NT2/D1 (cell line): ENCODE results near the gene APCDD1.

Source experiments
- DNase-seq: peaks from one replicate; pipeline ENCODE4 v3.0.0-alpha.2; 2011; ENCODE audit warnings: low read depth, low spot score
- H3K27me3 ChIP-seq: 2 replicates; pipeline ENCODE4 v1.6.0; 2011; ENCODE audit warnings: mild to moderate bottlenecking; ENCODE audit not compliant: insufficient read length, insufficient read depth
- H3K36me3 ChIP-seq: 2 replicates; pipeline ENCODE4 v1.6.1; 2011; ENCODE audit warnings: mild to moderate bottlenecking, low read length, mixed read lengths; ENCODE audit not compliant: insufficient read depth, insufficient read length
- H3K4me1 ChIP-seq: 2 replicates; pipeline ENCODE4 v1.5.1; 2011; ENCODE audit not compliant: insufficient read depth, insufficient read length
- H3K4me3 ChIP-seq: 2 replicates; pipeline ENCODE4 v1.5.1; 2011; ENCODE audit warnings: low read depth; ENCODE audit not compliant: insufficient read length
- H3K9ac ChIP-seq: 2 replicates; pipeline ENCODE4 v1.6.0; 2011; ENCODE audit warnings: low read depth; ENCODE audit not compliant: insufficient read length
- H3K9me3 ChIP-seq: 2 replicates; pipeline ENCODE4 v1.5.1; 2011; ENCODE audit warnings: mild to moderate bottlenecking, low read length; ENCODE audit not compliant: insufficient read depth
- SUZ12 ChIP-seq: IDR thresholded peaks from 2 replicates; pipeline ENCODE4 v1.6.1; 2011; ENCODE audit not compliant: insufficient read length, insufficient read depth; ENCODE audit errors: extremely low read depth
- YY1 ChIP-seq: IDR thresholded peaks from 2 replicates; pipeline ENCODE4 v1.6.1; 2011; ENCODE audit not compliant: insufficient read length, insufficient read depth
- ZNF274 ChIP-seq: IDR thresholded peaks from 2 replicates; pipeline ENCODE4 v1.6.1; 2011; ENCODE audit warnings: mild to moderate bottlenecking, low read depth, low read length

APCDD1 gene

DNA sequence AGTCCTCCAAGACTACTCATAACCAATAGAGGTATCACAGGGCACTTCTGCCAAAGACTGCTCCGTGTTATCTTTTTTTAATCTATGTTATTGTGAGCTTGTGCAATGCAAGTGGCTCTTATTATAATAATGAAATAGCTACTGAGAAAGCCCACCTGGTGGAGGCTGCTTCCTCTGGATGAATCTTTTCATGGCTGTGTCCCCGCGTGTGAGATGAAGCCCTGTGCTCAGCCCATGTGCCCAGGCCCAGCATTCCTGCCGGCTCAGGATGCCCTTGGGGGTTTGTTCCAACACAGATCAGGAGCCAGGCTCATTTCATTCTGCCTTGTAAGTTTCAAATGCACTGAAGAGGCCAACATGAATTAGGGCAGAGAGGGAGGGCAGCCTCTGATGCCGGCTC is 18.7 kb downstream of the APCDD1 start:
- no peak overlapping the region for H3K4me3 ChIP-seq
- TF ChIP-seq ZNF274 (no peak), SUZ12 (no peak), YY1 (no peak)
- no peak for DNase-seq
- H3K9ac ChIP-seq, result no peak overlapping the region
- H3K36me3 ChIP-seq, result peaks cover 7% of the 10 kb centered on the region
- no peaks in the 10 kb centered on the region; the same call in 1 of the 2 replicates for H3K9me3 ChIP-seq
- peaks cover 7% of the 10 kb centered on the region for H3K4me1 ChIP-seq
- no peaks in the 10 kb centered on the region for H3K27me3 ChIP-seq

DNA sequence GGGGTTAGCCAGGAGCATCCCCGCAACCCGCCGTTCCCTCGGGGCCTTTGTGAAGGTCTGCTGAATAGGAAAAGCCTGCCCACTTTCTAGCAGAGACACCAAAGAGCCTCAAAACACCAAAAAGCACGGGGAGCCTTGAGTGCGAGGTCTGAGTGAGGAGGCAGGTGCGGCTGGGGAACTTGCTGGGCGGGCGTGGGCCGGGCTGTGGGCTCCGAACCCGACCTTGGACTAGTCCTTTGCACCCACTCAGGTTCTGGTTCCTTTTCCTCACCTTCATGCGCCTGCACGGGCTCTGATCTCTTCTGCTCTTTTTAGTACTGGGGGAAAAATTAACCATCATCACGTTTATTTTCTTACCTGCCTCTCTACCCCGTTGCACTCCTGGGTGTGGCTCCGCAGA is 19.9 kb downstream of the APCDD1 start:
- Histone ChIP-seq H3K36me3 (peaks cover 9% of the 10 kb centered on the region), H3K9ac (no peak overlapping the region), H3K9me3 (no peaks in the 10 kb centered on the region; the same call in 1 of the 2 replicates), H3K27me3 (no peaks in the 10 kb centered on the region), H3K4me3 (no peak overlapping the region), H3K4me1 (peaks cover 9% of the 10 kb centered on the region)
- TF ChIP-seq SUZ12 (no peak), YY1 (no peak), ZNF274 (no peak)
- no peak for DNase-seq

- H3K9ac ChIP-seq, result no peak overlapping the region
- DNase-seq, result no peak
- H3K4me1 ChIP-seq, result peaks cover 9% of the 10 kb centered on the region
- TF ChIP-seq ZNF274, result no peak
- TF ChIP-seq YY1, result no peak
- no peak for TF ChIP-seq SUZ12
- no peak overlapping the region for H3K4me3 ChIP-seq
- H3K27me3 ChIP-seq, result no peaks in the 10 kb centered on the region
- H3K36me3 ChIP-seq, result peaks cover 13% of the 10 kb centered on the region
- H3K9me3 ChIP-seq, result no peaks in the 10 kb centered on the region; the same call in 1 of the 2 replicates
These were observed 20.8 kb downstream of the APCDD1 start for GRCh38 chr18:10475276-10475653.

- Histone ChIP-seq H3K4me1 (peaks cover 9% of the 10 kb centered on the region), H3K27me3 (no peaks in the 10 kb centered on the region), H3K36me3 (peaks cover 13% of the 10 kb centered on the region), H3K4me3 (no peak overlapping the region), H3K9ac (no peak overlapping the region), H3K9me3 (no peaks in the 10 kb centered on the region; the same call in 1 of the 2 replicates)
- no peak for DNase-seq
- TF ChIP-seq SUZ12, result no peak
- TF ChIP-seq YY1, result no peak
- TF ChIP-seq ZNF274, result no peak
These were observed 21.3 kb downstream of the APCDD1 start for GRCh38 chr18:10475654-10476291.

DNA sequence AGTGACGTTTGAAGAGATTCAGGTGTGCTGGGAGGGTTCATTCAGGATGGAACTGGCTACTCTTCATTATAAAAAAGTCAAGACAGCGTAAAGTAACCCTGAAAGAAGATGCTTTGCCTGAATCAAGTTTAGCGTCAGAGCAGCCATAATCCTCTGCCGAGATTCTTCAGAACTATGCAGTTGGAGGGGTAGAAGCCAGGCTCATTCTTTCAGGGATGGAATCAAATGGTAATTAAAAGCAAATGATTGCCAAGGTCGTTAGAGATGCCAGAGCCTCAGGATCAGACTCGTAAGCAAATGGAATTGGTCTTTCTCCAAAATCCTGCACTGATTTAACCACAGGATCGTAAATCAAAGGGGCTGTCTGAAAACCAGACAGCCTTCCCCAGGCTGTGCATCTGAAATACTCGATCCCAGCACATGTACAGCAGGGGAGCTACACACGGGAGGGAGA is 21.9 kb downstream of the APCDD1 start:
- Histone ChIP-seq H3K9me3 (no peaks in the 10 kb centered on the region; the same call in 1 of the 2 replicates), H3K4me3 (no peak overlapping the region), H3K9ac (no peak overlapping the region), H3K36me3 (peaks cover 13% of the 10 kb centered on the region), H3K4me1 (peaks cover 9% of the 10 kb centered on the region), H3K27me3 (no peaks in the 10 kb centered on the region)
- no peak for DNase-seq
- TF ChIP-seq ZNF274 (no peak), YY1 (no peak), SUZ12 (no peak)

- Histone ChIP-seq H3K9me3 (no peaks in the 10 kb centered on the region; the same call in 1 of the 2 replicates), H3K4me3 (no peak overlapping the region), H3K9ac (no peak overlapping the region), H3K27me3 (no peaks in the 10 kb centered on the region), H3K36me3 (peaks cover 6% of the 10 kb centered on the region), H3K4me1 (peaks cover 9% of the 10 kb centered on the region)
- TF ChIP-seq SUZ12, result no peak
- no peak for TF ChIP-seq YY1
- no peak for TF ChIP-seq ZNF274
- DNase-seq, result no peak
These were observed 22.9 kb downstream of the APCDD1 start for GRCh38 chr18:10477121-10477862.

DNA sequence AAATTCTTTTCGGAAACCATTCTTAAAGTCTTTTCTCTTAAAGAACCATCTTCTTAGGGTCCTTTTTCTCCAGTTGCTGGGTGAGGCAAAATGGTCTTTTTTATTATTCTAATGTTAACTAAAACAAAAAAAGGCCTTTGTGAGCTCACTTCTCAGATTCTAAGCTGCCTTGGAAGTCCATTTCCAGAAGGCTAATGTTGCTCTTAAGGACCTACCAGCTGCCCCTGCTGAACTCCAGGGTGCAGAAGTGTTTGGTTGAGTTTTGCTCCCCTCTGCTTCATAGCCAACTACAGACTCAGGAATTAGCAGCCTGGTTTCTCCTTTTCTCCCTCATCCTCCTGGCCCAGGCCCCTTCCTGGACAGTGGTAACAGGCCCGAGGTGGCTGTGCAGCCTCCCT is 23.4 kb downstream of the APCDD1 start:
- H3K27me3 ChIP-seq, result no peaks in the 10 kb centered on the region
- H3K9ac ChIP-seq, result peak overlapping the region; percentile 10
- H3K9me3 ChIP-seq, result no peaks in the 10 kb centered on the region; the same call in 1 of the 2 replicates
- DNase-seq, result no peak
- H3K4me1 ChIP-seq, result peaks cover 7% of the 10 kb centered on the region
- H3K4me3 ChIP-seq, result no peak overlapping the region
- H3K36me3 ChIP-seq, result peaks cover 6% of the 10 kb centered on the region
- TF ChIP-seq YY1 (no peak), SUZ12 (no peak), ZNF274 (no peak)
